ENCODE results near the gene LAMC3.
A peak's percentile ranks its signal among the peaks of the same experiment; 100 is the strongest.

Gene LAMC3

GRCh38 chr9:131013015-131013755 lies 4.2 kb downstream of the LAMC3 start:
- DNase-seq, result no peak

GRCh38 chr9:131013771-131014676 lies 5.0 kb downstream of the LAMC3 start:
- no peak for DNase-seq

- no peak for DNase-seq
These were observed 6.1 kb downstream of the LAMC3 start for GRCh38 chr9:131015112-131015511.

GRCh38 chr9:131015876-131016397 lies 7.0 kb downstream of the LAMC3 start:
- no peak for DNase-seq

- no peak for DNase-seq
These were observed 8.1 kb downstream of the LAMC3 start for GRCh38 chr9:131017067-131017466.

- no peak for DNase-seq
These were observed 9.6 kb downstream of the LAMC3 start for GRCh38 chr9:131018621-131019020.

GRCh38 chr9:131019388-131020239 lies 10.6 kb downstream of the LAMC3 start:
- DNase-seq, result no peak

- peak; percentile 84 for DNase-seq
These were observed 11.4 kb downstream of the LAMC3 start for GRCh38 chr9:131020388-131020787.

GRCh38 chr9:131020862-131021261 lies 11.9 kb downstream of the LAMC3 start:
- DNase-seq, result no peak

GRCh38 chr9:131021785-131022184 lies 12.8 kb downstream of the LAMC3 start:
- DNase-seq, result no peak

- DNase-seq, result no peak
These were observed 16.2 kb downstream of the LAMC3 start for GRCh38 chr9:131024978-131025868.

GRCh38 chr9:131025953-131026858 lies 17.2 kb downstream of the LAMC3 start:
- no peak for DNase-seq

GRCh38 chr9:131027048-131027871 lies 18.3 kb downstream of the LAMC3 start:
- no peak for DNase-seq

GRCh38 chr9:131027872-131028179 lies 18.9 kb downstream of the LAMC3 start:
- DNase-seq, result no peak

- DNase-seq, result no peak
These were observed 19.4 kb downstream of the LAMC3 start for GRCh38 chr9:131028221-131028884.

GRCh38 chr9:131028931-131029573 lies 20.1 kb downstream of the LAMC3 start:
- no peak for DNase-seq

- DNase-seq, result no peak
These were observed 20.6 kb downstream of the LAMC3 start for GRCh38 chr9:131029574-131029952.

- DNase-seq, result no peak
These were observed 21.4 kb downstream of the LAMC3 start for GRCh38 chr9:131030239-131031004.
